GM23338 (cell line): ENCODE data around the gene CYRIA. TPM values are rescaled to one million over a fixed set of nuclear protein-coding genes. Genes with fewer than 3 reads are reported as not detected.

Experiments used
- ATAC-seq: fragments of 200-7000 bp; cut with Tn5 transposase; 3 replicates; pipeline ENCODE4 v1.9.1; 2020
- DNase-seq: peaks from one replicate; pipeline ENCODE4 v3.0.0-alpha.2; 2015; ENCODE audit warnings: low spot score
- H2AFZ ChIP-seq: fragments of 200-600 bp; sonication (generic); 2 replicates; pipeline ENCODE4 v1.8.0; 2016; ENCODE audit warnings: antibody characterized with exemption, mild to moderate bottlenecking, moderate library complexity
- H3F3A ChIP-seq: fragments of 200-600 bp; sonication (generic); replicated peaks from 2 replicates; pipeline ENCODE4 v1.8.0; 2017; ENCODE audit warnings: antibody characterized with exemption, mixed run types, low read depth
- H3K27ac ChIP-seq: fragments of 200-600 bp; sonication (generic); 2 replicates; pipeline ENCODE4 v1.6.1; 2016; ENCODE audit warnings: low read depth
- H3K27me3 ChIP-seq: fragments of 200-600 bp; sonication (generic); 2 replicates; pipeline ENCODE4 v1.8.0; 2016; ENCODE audit warnings: mild to moderate bottlenecking, mixed run types, moderate library complexity; ENCODE audit not compliant: insufficient read depth
- H3K36me3 ChIP-seq: fragments of 200-600 bp; sonication (generic); 2 replicates; pipeline ENCODE4 v1.8.0; 2016; ENCODE audit warnings: mild to moderate bottlenecking; ENCODE audit not compliant: insufficient read depth
- H3K4me1 ChIP-seq: fragments of 200-600 bp; sonication (generic); 2 replicates; pipeline ENCODE4 v1.8.0; 2016; ENCODE audit warnings: mild to moderate bottlenecking, moderate library complexity; ENCODE audit not compliant: insufficient read depth
- H3K4me2 ChIP-seq: fragments of 200-600 bp; sonication (generic); 2 replicates; pipeline ENCODE4 v1.7.1; 2017; ENCODE audit warnings: mixed run types
- H3K4me3 ChIP-seq: fragments of 200-600 bp; sonication (generic); 2 replicates; pipeline ENCODE4 v1.6.1; 2016; ENCODE audit warnings: mixed run types
- H3K79me2 ChIP-seq: fragments of 200-600 bp; sonication (generic); replicated peaks from 2 replicates; pipeline ENCODE4 v1.8.0; 2017; ENCODE audit warnings: mild to moderate bottlenecking; ENCODE audit not compliant: insufficient read depth
- H3K9me2 ChIP-seq: fragments of 200-600 bp; sonication (generic); 2 replicates; pipeline ENCODE4 v1.8.0; 2017; ENCODE audit not compliant: insufficient read depth
- H4K20me1 ChIP-seq: fragments of 200-600 bp; sonication (generic); replicated peaks from 2 replicates; pipeline ENCODE4 v1.8.0; 2017; ENCODE audit warnings: mild to moderate bottlenecking; ENCODE audit not compliant: insufficient read depth
- H3K27ac Mint-ChIP-seq: 2 replicates; pipeline ENCODE4 v1.8.0; 2020; ENCODE audit warnings: inconsistent platforms, mild to moderate bottlenecking, moderate library complexity, mixed read lengths
- H3K27me3 Mint-ChIP-seq: 3 replicates; pipeline ENCODE4 v1.8.0; 2022; ENCODE audit warnings: low read depth, mild to moderate bottlenecking, moderate library complexity, mixed read lengths, inconsistent platforms; ENCODE audit not compliant: insufficient read depth, poor library complexity
- H3K36me3 Mint-ChIP-seq: 3 replicates; pipeline ENCODE4 v1.8.0; 2021; ENCODE audit warnings: low read depth, mild to moderate bottlenecking, inconsistent platforms, moderate library complexity, mixed read lengths
- H3K4me1 Mint-ChIP-seq: 3 replicates; pipeline ENCODE4 v1.8.0; 2020; ENCODE audit warnings: mild to moderate bottlenecking, inconsistent platforms, mixed read lengths
- H3K4me3 Mint-ChIP-seq: 3 replicates; pipeline ENCODE4 v1.8.0; 2021; ENCODE audit warnings: moderate library complexity, mild to moderate bottlenecking, inconsistent platforms, mixed read lengths
- H3K9me3 Mint-ChIP-seq: 3 replicates; pipeline ENCODE4 v1.8.0; 2020; ENCODE audit warnings: moderate library complexity, mild to moderate bottlenecking, inconsistent platforms, mixed read lengths
- CREB1 ChIP-seq: fragments of 250-450 bp; sonication (Bioruptor Pico); IDR thresholded peaks from 2 replicates; pipeline ENCODE4 v1.5.0; 2020; ENCODE audit warnings: low read depth, mild to moderate bottlenecking, moderate library complexity
- EZH2 ChIP-seq: fragments of 200-600 bp; sonication (generic); IDR thresholded peaks from one replicate; pipeline ENCODE4 v1.8.0; 2017; ENCODE audit warnings: antibody characterized with exemption, mild to moderate bottlenecking, low read depth; ENCODE audit not compliant: unreplicated experiment
- EZH2phosphoT487 ChIP-seq: fragments of 200-600 bp; sonication (generic); IDR thresholded peaks from one replicate; pipeline ENCODE4 v1.8.1; 2018; ENCODE audit warnings: antibody characterized with exemption; ENCODE audit not compliant: unreplicated experiment
- JUNB ChIP-seq: IDR thresholded peaks from one replicate; pipeline ENCODE4 v1.6.1; 2016; ENCODE audit warnings: antibody characterized with exemption; ENCODE audit not compliant: unreplicated experiment
- NANOG ChIP-seq: IDR thresholded peaks from 2 replicates; pipeline ENCODE4 v1.6.1; 2016; ENCODE audit warnings: antibody characterized with exemption, borderline replicate concordance
- POLR2AphosphoS5 ChIP-seq: IDR thresholded peaks from 2 replicates; pipeline ENCODE4 v1.6.1; 2016; ENCODE audit warnings: antibody characterized with exemption, low read depth
- REST ChIP-seq: IDR thresholded peaks from one replicate; pipeline ENCODE4 v1.6.1; 2018; ENCODE audit warnings: antibody characterized with exemption; ENCODE audit not compliant: unreplicated experiment
- STAT1 ChIP-seq: IDR thresholded peaks from one replicate; pipeline ENCODE4 v1.6.1; 2016; ENCODE audit warnings: antibody characterized with exemption; ENCODE audit not compliant: unreplicated experiment
- ZNF114 ChIP-seq: fragments of 250-450 bp; sonication (Bioruptor Pico); IDR thresholded peaks from 2 replicates; pipeline ENCODE4 v1.5.0; 2020; ENCODE audit warnings: mild to moderate bottlenecking, moderate library complexity
- ZNF331 ChIP-seq: fragments of 250-450 bp; sonication (Bioruptor Pico); IDR thresholded peaks from 2 replicates; pipeline ENCODE4 v1.5.0; 2020; ENCODE audit warnings: low read depth, mild to moderate bottlenecking, moderate library complexity
- ZNF462 ChIP-seq: fragments of 250-450 bp; sonication (Bioruptor Pico); IDR thresholded peaks from 2 replicates; pipeline ENCODE4 v1.5.0; 2020; ENCODE audit warnings: mild to moderate bottlenecking, moderate library complexity
- polyA plus RNA-seq: library from polyadenylated mRNA; unstranded; fragments of >200 nt; fragmentation: Nextera tagmentation; extraction: Ambion mirVana; gene quantifications from 2 replicates; pipeline ENCODE4 v1.2.1, GENCODE V29; 2016
- total RNA-seq: library from RNA; depleted of rRNA; stranded (reverse); fragments of >200 nt; shearing (Covaris generic); gene quantifications from 2 replicates; pipeline ENCODE4 v1.2.3, GENCODE V29; 2014
- TF ChIP-seq, protein P1 (sequence below): IDR thresholded peaks from 2 replicates; pipeline ENCODE4 v1.6.1; 2016; ENCODE audit warnings: antibody characterized with exemption
- TF ChIP-seq, protein P2 (sequence below), 2 experiments: fragments of 200-600 bp in 1 of 2; sonication (generic) in 1 of 2; conservative IDR thresholded peaks; 2 replicates each; pipeline versions ENCODE4 v1.5.1 to v1.6.1; 2016 to 2017; ENCODE audit warnings: antibody characterized with exemption in 2 of 2, low read depth in 2 of 2, mild to moderate bottlenecking in 2 of 2, moderate library complexity in 1 of 2

CYRIA gene
- total and polyA plus RNA-seq, 2 experiments from 2014 or later = 3.0 to 5.3 TPM

GRCh38 chr2:16641509-16641908, 24.1 kb downstream of the CYRIA start:
- Mint-ChIP-seq H3K4me1 (peaks cover 15% of the 10 kb centered on the region; the same call in 2 of the 3 replicates), H3K27ac (no peak overlapping the region), H3K36me3 (no peaks in the 10 kb centered on the region), H3K4me3 (no peak overlapping the region), H3K9me3 (no peaks in the 10 kb centered on the region), H3K27me3 (peaks cover 1% of the 10 kb centered on the region)
- no peak overlapping the region for H3K27ac ChIP-seq
- no peak overlapping the region for H3K4me2 ChIP-seq
- H3F3A ChIP-seq = no peaks in the 10 kb centered on the region
- TF ChIP-seq, protein P1, sequence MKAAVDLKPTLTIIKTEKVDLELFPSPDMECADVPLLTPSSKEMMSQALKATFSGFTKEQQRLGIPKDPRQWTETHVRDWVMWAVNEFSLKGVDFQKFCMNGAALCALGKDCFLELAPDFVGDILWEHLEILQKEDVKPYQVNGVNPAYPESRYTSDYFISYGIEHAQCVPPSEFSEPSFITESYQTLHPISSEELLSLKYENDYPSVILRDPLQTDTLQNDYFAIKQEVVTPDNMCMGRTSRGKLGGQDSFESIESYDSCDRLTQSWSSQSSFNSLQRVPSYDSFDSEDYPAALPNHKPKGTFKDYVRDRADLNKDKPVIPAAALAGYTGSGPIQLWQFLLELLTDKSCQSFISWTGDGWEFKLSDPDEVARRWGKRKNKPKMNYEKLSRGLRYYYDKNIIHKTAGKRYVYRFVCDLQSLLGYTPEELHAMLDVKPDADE = no peak
- TF ChIP-seq JUNB (no peak), REST (no peak), CREB1 (CRISPR knock-in tag) (no peak), STAT1 (no peak), EZH2 (no peak), ZNF114 (CRISPR knock-in tag) (no peak), EZH2phosphoT487 (no peak), ZNF331 (CRISPR knock-in tag) (no peak), POLR2AphosphoS5 (no peak), ZNF462 (no peak), NANOG (no peak)
- TF ChIP-seq, protein P2, sequence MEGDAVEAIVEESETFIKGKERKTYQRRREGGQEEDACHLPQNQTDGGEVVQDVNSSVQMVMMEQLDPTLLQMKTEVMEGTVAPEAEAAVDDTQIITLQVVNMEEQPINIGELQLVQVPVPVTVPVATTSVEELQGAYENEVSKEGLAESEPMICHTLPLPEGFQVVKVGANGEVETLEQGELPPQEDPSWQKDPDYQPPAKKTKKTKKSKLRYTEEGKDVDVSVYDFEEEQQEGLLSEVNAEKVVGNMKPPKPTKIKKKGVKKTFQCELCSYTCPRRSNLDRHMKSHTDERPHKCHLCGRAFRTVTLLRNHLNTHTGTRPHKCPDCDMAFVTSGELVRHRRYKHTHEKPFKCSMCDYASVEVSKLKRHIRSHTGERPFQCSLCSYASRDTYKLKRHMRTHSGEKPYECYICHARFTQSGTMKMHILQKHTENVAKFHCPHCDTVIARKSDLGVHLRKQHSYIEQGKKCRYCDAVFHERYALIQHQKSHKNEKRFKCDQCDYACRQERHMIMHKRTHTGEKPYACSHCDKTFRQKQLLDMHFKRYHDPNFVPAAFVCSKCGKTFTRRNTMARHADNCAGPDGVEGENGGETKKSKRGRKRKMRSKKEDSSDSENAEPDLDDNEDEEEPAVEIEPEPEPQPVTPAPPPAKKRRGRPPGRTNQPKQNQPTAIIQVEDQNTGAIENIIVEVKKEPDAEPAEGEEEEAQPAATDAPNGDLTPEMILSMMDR (conservative IDR thresholded peaks at IDR 0.05; ENCODE audit: low read depth in 2 of 2) = no peak
- no peak overlapping the region for H3K4me3 ChIP-seq
- no peaks in the 10 kb centered on the region for H3K27me3 ChIP-seq
- H2AFZ ChIP-seq = no peak overlapping the region
- H3K9me2 ChIP-seq = 0 out of 2 replicates have a peak, but pooled peaks cover 3% of the 10 kb centered on the region
- H4K20me1 ChIP-seq = no peaks in the 10 kb centered on the region
- H3K4me1 ChIP-seq = peaks cover 10% of the 10 kb centered on the region
- no peak for ATAC-seq
- H3K36me3 ChIP-seq = no peaks in the 10 kb centered on the region
- no peaks in the 10 kb centered on the region for H3K79me2 ChIP-seq
- no peak for DNase-seq
